Lower leg skin (tissue), 3 donors: ENCODE results near the gene RTN4IP1.

Experiments
- POLR2A ChIP-seq, 2 donors: fragments of 450-650 bp; IDR thresholded peaks; one replicate each; pipeline ENCODE4 v1.6.1; 2016 to 2017; ENCODE audit warnings: antibody characterized with exemption in 2 of 2, mild to moderate bottlenecking in 1 of 2, moderate library complexity in 1 of 2
- TF ChIP-seq, protein P1 (sequence below), 3 donors: fragments of 450-650 bp; IDR thresholded peaks; one replicate each; pipeline ENCODE4 v1.5.1; 2016; ENCODE audit warnings: antibody characterized with exemption in 3 of 3, mild to moderate bottlenecking in 3 of 3, moderate library complexity in 2 of 3

DNA sequence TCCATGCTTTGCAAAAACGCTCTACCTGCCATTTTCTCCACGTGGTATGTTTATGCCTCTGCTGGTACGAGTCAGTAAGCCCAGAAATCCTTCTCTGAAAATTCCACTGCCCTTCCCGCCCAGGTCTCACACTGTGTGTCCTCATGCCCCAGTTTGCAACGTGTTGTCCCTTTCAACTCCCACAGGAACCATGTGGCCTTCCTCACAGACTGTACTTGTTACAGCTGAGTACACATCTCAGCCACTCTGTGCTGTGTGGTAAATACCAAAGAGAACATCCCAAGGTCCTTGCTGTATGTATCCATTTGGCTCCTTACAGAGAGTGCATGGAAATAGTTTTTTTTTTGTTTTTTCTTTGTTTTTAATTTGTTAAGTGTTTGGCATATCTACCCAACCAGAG, 56.9 kb downstream of the RTN4IP1 start:
- TF ChIP-seq, protein P1, sequence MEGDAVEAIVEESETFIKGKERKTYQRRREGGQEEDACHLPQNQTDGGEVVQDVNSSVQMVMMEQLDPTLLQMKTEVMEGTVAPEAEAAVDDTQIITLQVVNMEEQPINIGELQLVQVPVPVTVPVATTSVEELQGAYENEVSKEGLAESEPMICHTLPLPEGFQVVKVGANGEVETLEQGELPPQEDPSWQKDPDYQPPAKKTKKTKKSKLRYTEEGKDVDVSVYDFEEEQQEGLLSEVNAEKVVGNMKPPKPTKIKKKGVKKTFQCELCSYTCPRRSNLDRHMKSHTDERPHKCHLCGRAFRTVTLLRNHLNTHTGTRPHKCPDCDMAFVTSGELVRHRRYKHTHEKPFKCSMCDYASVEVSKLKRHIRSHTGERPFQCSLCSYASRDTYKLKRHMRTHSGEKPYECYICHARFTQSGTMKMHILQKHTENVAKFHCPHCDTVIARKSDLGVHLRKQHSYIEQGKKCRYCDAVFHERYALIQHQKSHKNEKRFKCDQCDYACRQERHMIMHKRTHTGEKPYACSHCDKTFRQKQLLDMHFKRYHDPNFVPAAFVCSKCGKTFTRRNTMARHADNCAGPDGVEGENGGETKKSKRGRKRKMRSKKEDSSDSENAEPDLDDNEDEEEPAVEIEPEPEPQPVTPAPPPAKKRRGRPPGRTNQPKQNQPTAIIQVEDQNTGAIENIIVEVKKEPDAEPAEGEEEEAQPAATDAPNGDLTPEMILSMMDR (IDR thresholded peaks at IDR 0.05), result no peak
- no peak for TF ChIP-seq POLR2A (IDR thresholded peaks at IDR 0.05)
